ENCODE results near the gene ATP8A1.
"Not testable (repeated sequence)": the region's sequence is repeated elsewhere in the genome, so short reads cannot be mapped to it uniquely, and the experiment has no call there.

ATP8A1 gene

DNA sequence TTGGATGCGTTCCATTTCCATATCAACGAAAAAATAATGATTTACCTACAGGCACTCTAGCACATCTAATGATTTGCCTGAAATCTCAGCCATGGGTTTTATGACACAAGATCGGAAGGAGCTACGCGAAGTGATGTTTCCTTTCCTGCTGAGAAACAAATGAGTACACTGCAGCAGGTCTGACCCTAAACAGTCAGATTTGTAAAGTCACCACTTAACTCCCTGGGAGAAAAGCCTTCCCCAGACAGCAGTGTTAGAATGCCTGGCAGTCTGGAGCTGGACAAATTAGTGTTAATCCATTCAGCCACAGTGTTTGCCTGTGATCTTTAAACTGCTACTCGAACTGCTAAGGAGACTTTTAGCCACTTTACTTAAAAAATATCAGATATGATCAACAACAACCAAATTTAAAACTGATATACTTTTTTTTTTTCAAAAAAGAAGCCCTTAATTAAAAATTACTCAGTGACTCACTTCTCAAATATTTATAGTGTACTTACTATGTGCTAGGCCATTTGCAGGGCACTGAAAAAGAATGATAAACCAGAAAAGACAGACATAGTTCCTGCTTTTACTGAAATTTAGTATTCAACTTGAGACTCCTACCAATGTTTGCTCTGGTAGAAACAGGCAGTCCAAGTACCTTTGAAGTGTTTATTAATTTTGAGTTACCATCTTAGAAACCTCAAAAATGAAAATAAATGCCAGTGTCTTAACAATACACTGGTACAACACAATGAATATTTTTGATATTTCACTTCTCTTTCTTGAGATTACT, 155.1 kb downstream of the ATP8A1 start:
- no peak for DNase-seq (ENCODE audit: low read depth)

GRCh38 chr4:42498040-42498439, 158.9 kb downstream of the ATP8A1 start:
- no peak for DNase-seq (ENCODE audit: low read depth)

GRCh38 chr4:42497142-42497910, 159.6 kb downstream of the ATP8A1 start:
- no peak for DNase-seq (ENCODE audit: low read depth)

DNA sequence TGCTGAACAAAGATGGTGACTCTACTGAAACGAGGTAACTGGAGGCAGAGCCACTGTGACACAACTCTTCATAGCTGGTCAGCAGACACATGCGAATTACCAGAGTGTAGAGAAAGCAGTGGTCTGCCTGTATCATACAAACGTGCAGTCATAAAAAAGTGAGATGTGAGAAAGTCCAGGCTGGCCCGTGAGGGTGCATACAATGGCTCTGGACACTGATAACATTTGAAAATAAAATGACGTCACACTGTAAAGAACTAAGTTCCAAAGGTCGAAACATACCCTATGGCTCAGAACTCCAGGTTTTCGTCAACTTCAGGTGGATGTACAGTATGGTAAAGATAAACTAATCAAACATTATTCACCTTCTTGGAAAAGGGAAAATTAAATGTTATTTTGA, 163.9 kb downstream of the ATP8A1 start:
- no peak for DNase-seq (ENCODE audit: low read depth)

DNA sequence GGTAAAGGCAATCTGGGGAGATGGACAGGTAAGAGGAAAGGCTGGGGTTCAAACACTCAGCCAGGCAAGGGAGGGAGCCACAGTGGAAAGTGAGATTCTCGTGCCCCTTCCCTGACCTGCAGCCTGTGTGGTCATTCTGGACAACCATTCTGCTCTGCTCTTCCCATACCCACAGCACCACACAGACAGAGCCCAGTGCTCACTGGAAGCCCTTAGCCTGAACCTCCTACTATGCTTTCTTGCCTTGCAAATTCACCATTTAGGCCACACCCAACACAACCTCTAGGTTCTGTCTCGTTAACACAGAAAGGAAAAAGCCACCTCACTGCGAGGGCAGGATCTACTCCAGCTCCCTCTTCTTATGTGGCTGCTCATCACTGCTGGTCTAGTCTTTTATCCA, 166.9 kb downstream of the ATP8A1 start:
- DNase-seq (ENCODE audit: low read depth): no peak

- no peak for DNase-seq (ENCODE audit: low read depth)
These were observed 167.8 kb downstream of the ATP8A1 start for GRCh38 chr4:42489095-42489494.

- DNase-seq (ENCODE audit: low read depth): no peak
These were observed 168.4 kb downstream of the ATP8A1 start for GRCh38 chr4:42488554-42488953.

GRCh38 chr4:42488114-42488513, 168.8 kb downstream of the ATP8A1 start:
- DNase-seq (ENCODE audit: low read depth): no peak

DNA sequence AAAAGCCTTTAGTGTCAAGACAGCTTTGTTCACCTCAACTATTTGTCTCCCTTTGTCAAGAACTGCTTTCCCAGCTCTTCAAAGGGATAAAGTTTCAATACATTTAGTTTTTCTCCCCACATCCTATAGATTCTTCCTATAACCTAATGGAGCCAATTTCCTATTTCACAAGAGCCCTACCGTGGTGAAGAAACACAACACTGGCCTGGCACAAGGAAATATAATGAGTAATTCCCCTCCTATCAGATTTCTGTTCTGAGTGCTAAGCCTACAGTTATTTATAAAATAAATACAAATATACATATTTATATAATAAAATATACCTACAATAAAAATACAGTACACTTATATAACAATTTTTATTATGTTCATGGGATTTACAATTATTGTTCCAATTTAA, 169.7 kb downstream of the ATP8A1 start:
- DNase-seq (ENCODE audit: low read depth): no peak

DNA sequence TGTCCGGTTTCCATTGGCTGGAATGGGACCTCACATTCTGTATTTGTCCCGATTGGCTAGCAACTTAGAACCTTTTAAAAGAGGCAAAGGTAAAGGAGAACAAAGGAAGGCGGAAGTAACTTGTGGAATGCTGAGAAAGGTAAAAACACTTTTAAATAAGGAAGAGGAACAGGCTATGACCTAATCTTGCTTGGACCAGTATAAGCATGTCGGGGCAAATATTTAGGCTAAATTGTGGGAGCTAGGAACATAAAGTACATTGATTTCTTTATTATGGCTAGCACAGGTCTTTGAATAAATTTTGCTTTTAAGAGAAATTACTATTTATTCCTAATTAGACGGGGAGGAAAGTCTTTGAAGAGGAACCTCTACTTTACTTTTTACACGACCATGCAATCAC, 170.7 kb downstream of the ATP8A1 start:
- not testable (repeated sequence) for DNase-seq (ENCODE audit: low read depth)

GRCh38 chr4:42484630-42485029, 172.3 kb downstream of the ATP8A1 start:
- DNase-seq (ENCODE audit: low read depth): no peak

DNA sequence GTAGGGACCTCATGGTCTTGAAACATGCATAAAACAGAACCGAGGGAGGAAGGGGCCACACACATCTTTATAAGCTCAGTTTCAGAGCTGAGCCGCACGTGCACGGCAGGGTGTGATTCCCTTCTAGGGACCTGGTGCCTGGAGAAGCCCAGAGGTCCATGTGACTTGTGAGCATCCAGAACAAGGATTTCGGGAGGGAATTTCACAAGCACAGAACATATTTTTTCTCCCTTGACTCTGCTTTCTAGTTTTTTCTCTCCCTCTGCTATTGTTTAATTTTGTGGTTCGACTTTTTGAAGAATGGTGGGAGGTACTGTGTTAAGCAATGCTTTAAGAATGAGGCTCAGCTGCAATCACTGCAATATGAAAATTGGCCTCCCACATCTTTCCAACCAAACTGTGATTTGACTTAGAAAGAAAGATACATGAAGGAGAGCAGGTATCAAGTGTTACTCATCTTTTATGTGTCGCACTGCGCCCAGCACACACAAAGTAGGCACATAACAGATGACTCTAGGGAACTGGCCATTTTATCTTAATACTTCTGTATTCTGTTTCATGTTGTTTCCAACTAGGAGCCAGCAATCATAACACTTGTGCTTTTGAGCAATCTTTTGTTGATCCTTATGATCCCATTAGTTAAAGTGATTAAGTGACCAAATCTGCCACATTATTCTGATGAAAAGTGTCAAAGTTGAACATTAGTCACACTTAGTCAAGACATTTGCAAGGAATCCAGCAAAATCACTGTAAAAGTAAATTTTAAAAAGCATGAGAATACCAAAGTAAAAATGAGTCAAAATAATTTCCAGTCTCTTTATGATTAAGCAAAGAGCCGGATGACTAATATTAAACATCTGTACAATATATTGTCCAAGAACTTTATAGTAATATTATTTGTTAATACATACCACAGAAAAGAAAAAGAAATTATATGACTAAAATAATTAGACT, 173.2 kb downstream of the ATP8A1 start:
- DNase-seq (ENCODE audit: low read depth): no peak

GRCh38 chr4:42482516-42483327, 174.2 kb downstream of the ATP8A1 start:
- DNase-seq (ENCODE audit: low read depth): no peak

DNA sequence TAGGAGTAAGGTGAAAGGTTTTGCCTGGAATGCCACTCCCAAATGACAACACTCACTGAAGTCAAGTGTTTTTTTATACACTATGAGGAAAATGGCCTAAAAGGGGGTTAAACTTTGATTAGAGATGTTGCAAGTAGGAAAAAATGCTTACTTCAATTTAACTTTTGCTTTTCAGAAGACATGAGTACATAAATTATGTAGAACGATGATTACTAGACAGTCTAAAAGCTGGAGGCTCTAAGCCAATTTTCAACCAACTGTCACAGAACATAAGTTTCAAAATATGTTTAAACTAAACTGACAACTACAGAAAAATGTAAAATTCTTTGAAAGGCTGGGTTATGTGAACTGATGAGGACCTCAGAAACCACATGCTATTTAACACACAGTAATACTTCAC, 176.2 kb downstream of the ATP8A1 start:
- DNase-seq (ENCODE audit: low read depth): no peak

GRCh38 chr4:42480281-42480680, 176.6 kb downstream of the ATP8A1 start:
- no peak for DNase-seq (ENCODE audit: low read depth)

DNA sequence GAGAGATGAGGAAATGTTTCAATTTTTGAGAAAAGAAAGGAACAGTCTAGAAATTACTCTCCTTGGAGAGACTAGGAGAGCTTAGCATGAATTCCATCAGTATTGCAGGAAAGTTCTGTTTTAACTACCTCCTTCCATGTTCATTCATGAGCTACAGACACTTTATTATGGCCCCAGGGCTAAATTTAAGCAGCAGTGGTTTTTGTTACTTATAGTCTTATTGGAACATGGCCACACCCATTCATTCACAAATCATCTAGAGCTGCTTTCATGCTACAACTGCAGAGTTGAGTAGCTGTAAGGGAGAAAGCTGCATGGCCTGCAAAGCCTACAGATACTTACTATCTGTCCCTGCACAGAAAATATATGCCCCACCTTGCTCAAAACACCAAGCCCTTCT, 178.0 kb downstream of the ATP8A1 start:
- no peak for DNase-seq (ENCODE audit: low read depth)

- DNase-seq (ENCODE audit: low read depth): no peak
These were observed 178.4 kb downstream of the ATP8A1 start for GRCh38 chr4:42478509-42478908.

GRCh38 chr4:42474406-42474805, 182.5 kb downstream of the ATP8A1 start:
- no peak for DNase-seq (ENCODE audit: low read depth)

DNA sequence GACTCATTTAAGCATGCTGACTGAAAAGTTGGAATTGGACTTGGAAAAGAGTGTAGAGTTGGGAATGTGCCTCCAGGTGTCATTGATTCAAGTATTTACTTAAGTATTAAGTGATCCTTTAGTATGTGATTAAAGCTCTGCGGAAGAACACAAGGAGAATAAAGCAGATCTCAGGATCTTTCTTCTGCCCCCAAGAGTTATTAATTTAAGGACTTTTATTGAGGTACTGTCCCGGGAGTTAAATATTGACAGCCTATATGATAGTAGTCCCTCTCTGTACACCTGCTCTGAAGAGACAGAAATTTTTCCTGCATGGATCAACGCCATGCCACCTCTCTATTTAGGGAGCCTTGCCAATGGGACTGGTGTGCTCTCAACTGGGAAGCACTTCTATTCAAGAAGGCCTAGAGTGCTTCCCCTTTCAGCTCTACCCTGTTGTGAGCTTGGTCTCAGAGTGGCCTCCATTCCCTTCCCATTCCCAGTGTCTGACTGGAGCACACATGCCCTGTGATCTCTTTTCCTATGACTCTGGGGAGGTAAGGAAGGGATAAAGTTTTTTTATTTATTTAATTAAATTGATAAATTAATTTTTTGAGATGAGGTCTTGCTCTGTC, 183.7 kb downstream of the ATP8A1 start:
- no peak for DNase-seq (ENCODE audit: low read depth)

DNA sequence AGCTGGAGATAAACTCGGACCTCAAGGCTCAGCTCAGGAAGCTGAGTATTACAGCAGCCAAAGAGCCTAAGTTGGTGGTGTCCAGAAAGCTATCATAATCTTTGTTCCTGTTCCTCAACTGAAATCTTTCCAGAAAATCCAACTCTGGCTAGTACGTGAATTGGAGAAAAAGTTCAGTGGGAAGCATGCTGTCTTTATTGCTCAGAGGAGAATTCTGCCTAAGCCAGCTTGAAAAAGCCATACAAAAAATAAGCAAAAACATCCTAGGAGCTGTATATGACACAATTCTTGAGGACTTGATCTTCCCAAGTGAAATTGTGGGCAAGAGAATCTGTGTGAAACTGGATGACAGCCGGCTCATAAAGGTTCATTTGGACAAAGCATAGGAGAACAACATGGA, 185.0 kb downstream of the ATP8A1 start:
- no peak for DNase-seq (ENCODE audit: low read depth)

DNA sequence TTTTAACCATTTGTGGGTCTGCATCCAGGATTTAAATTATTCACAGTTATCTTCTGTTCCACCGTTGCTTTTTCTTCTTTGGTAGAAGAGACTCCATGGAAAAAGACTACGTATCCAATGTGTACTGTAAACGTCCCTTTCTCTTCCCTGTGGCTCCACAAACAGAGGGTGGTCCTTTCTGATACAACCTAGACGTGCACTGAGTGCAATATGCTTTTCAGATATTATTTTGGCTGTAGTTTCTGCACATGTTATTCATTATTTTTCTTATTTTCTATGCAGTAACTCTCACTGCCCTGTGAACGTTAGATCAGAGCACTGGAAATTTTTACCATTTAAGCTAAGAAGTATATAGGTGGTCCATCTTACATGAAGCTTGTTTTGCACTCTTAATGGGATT, 186.9 kb downstream of the ATP8A1 start:
- no peak for DNase-seq (ENCODE audit: low read depth)

Measured in stimulated activated CD8-positive, alpha-beta memory T cell treated with anti-CD3 and anti-CD28 coated beads, Interleukin-15, amount 100 ng/mL, for 1 hour (primary cell).